ENCODE results near the gene PBX4.

GRCh38 chr19:19527674-19528625 lies 90.5 kb downstream of the PBX4 start:
- TF ChIP-seq, protein P1, sequence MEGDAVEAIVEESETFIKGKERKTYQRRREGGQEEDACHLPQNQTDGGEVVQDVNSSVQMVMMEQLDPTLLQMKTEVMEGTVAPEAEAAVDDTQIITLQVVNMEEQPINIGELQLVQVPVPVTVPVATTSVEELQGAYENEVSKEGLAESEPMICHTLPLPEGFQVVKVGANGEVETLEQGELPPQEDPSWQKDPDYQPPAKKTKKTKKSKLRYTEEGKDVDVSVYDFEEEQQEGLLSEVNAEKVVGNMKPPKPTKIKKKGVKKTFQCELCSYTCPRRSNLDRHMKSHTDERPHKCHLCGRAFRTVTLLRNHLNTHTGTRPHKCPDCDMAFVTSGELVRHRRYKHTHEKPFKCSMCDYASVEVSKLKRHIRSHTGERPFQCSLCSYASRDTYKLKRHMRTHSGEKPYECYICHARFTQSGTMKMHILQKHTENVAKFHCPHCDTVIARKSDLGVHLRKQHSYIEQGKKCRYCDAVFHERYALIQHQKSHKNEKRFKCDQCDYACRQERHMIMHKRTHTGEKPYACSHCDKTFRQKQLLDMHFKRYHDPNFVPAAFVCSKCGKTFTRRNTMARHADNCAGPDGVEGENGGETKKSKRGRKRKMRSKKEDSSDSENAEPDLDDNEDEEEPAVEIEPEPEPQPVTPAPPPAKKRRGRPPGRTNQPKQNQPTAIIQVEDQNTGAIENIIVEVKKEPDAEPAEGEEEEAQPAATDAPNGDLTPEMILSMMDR (IDR thresholded peaks at IDR 0.05) = no peak
- TF ChIP-seq POLR2A (IDR thresholded peaks at IDR 0.05) = no peak
- TF ChIP-seq EP300 (IDR thresholded peaks at IDR 0.05) = no peak
- TF ChIP-seq POLR2AphosphoS5 (IDR thresholded peaks at IDR 0.05) = no peak
